ENCODE results near the gene ADGRL3. TPM values are rescaled to one million over a fixed set of nuclear protein-coding genes. Genes with fewer than 3 reads are reported as not detected.

ADGRL3 gene
- total and polyA plus RNA-seq, 4 donors = 0.07 to 1.7 (median 0.82) TPM

DNA sequence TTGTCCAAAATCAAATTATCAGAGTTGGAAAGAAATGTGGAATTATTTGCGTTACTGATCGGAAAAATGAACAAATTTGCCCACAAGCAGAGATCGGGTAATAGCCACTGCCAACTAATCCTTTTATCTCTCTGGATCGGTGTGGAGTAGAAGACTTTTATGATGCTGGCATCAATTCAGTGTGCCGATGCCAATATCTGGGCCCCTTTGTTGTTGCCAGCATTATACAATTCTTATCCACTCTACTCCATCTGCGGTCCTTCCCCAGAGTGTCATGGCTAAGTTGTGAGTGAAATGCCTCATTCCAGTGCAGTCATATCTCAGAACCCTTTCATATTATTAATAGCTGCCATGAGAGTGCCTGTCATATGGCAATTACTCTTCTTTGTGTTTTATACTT is 660.2 kb downstream of the ADGRL3 start:
- Histone ChIP-seq H3K4me3 (ENCODE audit: low read depth in 1 of 3, low read length in 3 of 3) (no peak overlapping the region), H3K9me3 (ENCODE audit: control insufficient read depth in 4 of 4, low read length in 3 of 4) (no peaks in the 10 kb centered on the region), H3K27ac (ENCODE audit: low read depth in 1 of 2, low read length in 2 of 2) (no peak overlapping the region), H3K9ac (ENCODE audit: low read depth in 1 of 2, low read length in 2 of 2) (no peak overlapping the region), H3K36me3 (ENCODE audit: control insufficient read depth in 4 of 4, insufficient read depth in 3 of 4, low read depth in 1 of 4, low read length in 3 of 4) (no peaks in the 10 kb centered on the region), H3K4me1 (ENCODE audit: control insufficient read depth in 4 of 4, insufficient read depth in 4 of 4, low read length in 3 of 4) (no peaks in the 10 kb centered on the region), H3K27me3 (ENCODE audit: control insufficient read depth in 4 of 4, insufficient read depth in 4 of 4, low read length in 3 of 4) (no peaks in the 10 kb centered on the region)
- no peak for DNase-seq (ENCODE audit: low spot score)
- WGBS = 85% methylated on average over 6 of the region's 6 CpGs
- TF ChIP-seq, protein P1, sequence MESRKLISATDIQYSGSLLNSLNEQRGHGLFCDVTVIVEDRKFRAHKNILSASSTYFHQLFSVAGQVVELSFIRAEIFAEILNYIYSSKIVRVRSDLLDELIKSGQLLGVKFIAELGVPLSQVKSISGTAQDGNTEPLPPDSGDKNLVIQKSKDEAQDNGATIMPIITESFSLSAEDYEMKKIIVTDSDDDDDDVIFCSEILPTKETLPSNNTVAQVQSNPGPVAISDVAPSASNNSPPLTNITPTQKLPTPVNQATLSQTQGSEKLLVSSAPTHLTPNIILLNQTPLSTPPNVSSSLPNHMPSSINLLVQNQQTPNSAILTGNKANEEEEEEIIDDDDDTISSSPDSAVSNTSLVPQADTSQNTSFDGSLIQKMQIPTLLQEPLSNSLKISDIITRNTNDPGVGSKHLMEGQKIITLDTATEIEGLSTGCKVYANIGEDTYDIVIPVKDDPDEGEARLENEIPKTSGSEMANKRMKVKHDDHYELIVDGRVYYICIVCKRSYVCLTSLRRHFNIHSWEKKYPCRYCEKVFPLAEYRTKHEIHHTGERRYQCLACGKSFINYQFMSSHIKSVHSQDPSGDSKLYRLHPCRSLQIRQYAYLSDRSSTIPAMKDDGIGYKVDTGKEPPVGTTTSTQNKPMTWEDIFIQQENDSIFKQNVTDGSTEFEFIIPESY (IDR thresholded peaks at IDR 0.05) = no peak
- TF ChIP-seq RAD21 (IDR thresholded peaks at IDR 0.05) = no peak
- no peak for TF ChIP-seq YY1 (IDR thresholded peaks at IDR 0.05)
- no peak for TF ChIP-seq FOXA1 (IDR thresholded peaks at IDR 0.05)
- TF ChIP-seq HNF4G (IDR thresholded peaks at IDR 0.05) = no peak
- TF ChIP-seq NR2F2 (IDR thresholded peaks at IDR 0.05) = no peak
- TF ChIP-seq HNF4A (conservative IDR thresholded peaks at IDR 0.05) = no peak
- TF ChIP-seq EGR1 (IDR thresholded peaks at IDR 0.05; ENCODE audit: low read depth in 2 of 2) = no peak
- no peak for TF ChIP-seq CTCF (IDR thresholded peaks at IDR 0.05; ENCODE audit: low read depth, low read length, missing input control)
- TF ChIP-seq, protein P2, sequence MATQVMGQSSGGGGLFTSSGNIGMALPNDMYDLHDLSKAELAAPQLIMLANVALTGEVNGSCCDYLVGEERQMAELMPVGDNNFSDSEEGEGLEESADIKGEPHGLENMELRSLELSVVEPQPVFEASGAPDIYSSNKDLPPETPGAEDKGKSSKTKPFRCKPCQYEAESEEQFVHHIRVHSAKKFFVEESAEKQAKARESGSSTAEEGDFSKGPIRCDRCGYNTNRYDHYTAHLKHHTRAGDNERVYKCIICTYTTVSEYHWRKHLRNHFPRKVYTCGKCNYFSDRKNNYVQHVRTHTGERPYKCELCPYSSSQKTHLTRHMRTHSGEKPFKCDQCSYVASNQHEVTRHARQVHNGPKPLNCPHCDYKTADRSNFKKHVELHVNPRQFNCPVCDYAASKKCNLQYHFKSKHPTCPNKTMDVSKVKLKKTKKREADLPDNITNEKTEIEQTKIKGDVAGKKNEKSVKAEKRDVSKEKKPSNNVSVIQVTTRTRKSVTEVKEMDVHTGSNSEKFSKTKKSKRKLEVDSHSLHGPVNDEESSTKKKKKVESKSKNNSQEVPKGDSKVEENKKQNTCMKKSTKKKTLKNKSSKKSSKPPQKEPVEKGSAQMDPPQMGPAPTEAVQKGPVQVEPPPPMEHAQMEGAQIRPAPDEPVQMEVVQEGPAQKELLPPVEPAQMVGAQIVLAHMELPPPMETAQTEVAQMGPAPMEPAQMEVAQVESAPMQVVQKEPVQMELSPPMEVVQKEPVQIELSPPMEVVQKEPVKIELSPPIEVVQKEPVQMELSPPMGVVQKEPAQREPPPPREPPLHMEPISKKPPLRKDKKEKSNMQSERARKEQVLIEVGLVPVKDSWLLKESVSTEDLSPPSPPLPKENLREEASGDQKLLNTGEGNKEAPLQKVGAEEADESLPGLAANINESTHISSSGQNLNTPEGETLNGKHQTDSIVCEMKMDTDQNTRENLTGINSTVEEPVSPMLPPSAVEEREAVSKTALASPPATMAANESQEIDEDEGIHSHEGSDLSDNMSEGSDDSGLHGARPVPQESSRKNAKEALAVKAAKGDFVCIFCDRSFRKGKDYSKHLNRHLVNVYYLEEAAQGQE (IDR thresholded peaks at IDR 0.05) = no peak
- TF ChIP-seq GABPA (IDR thresholded peaks at IDR 0.05 in 1 of 2, conservative IDR thresholded peaks at IDR 0.05 in 1 of 2) = no peak
- no peak for TF ChIP-seq TAF1 (conservative IDR thresholded peaks at IDR 0.05)
- TF ChIP-seq ATF3 (IDR thresholded peaks at IDR 0.05) = no peak
- no peak for TF ChIP-seq FOXA2 (IDR thresholded peaks at IDR 0.05)
- TF ChIP-seq JUND (IDR thresholded peaks at IDR 0.05) = no peak
- TF ChIP-seq SP1 (IDR thresholded peaks at IDR 0.05) = no peak

DNA sequence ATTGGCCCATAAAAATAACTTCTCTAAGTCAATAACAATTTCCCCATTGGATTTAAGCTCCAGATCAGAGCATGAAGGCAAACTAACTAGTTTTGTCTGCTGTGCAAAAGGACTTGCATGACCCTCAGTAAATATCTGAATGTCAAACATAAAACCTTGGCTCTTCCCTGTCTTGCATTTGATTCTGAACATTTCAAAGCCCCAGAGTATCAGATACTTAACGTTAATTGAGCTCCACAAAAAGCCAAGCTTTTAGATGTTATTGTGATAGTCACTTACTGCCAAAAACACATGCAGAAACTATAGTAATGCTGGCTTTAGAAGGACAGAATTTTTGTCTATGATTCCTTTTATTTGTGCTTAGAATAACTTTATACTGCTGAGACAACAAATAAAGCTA is 664.2 kb downstream of the ADGRL3 start:
- Histone ChIP-seq H3K27me3 (ENCODE audit: control insufficient read depth in 4 of 4, insufficient read depth in 4 of 4, low read length in 3 of 4) (no peaks in the 10 kb centered on the region), H3K4me3 (ENCODE audit: low read depth in 1 of 3, low read length in 3 of 3) (no peak overlapping the region), H3K4me1 (ENCODE audit: control insufficient read depth in 4 of 4, insufficient read depth in 4 of 4, low read length in 3 of 4) (no peaks in the 10 kb centered on the region), H3K27ac (ENCODE audit: low read depth in 1 of 2, low read length in 2 of 2) (no peak overlapping the region), H3K9ac (ENCODE audit: low read depth in 1 of 2, low read length in 2 of 2) (no peak overlapping the region), H3K9me3 (ENCODE audit: control insufficient read depth in 4 of 4, low read length in 3 of 4) (no peaks in the 10 kb centered on the region), H3K36me3 (ENCODE audit: control insufficient read depth in 4 of 4, insufficient read depth in 3 of 4, low read depth in 1 of 4, low read length in 3 of 4) (no peaks in the 10 kb centered on the region)
- no peak for TF ChIP-seq HNF4G (IDR thresholded peaks at IDR 0.05)
- no peak for TF ChIP-seq CTCF (IDR thresholded peaks at IDR 0.05; ENCODE audit: low read depth, low read length, missing input control)
- WGBS = 63% methylated on average over 1 of the region's 1 CpG
- DNase-seq (ENCODE audit: low spot score) = no peak

Data from liver (tissue), 9 donors.